ENCODE data around the gene SLC4A8.
A peak's percentile ranks its signal among the peaks of the same experiment; 100 is the strongest.

Gene SLC4A8

DNA sequence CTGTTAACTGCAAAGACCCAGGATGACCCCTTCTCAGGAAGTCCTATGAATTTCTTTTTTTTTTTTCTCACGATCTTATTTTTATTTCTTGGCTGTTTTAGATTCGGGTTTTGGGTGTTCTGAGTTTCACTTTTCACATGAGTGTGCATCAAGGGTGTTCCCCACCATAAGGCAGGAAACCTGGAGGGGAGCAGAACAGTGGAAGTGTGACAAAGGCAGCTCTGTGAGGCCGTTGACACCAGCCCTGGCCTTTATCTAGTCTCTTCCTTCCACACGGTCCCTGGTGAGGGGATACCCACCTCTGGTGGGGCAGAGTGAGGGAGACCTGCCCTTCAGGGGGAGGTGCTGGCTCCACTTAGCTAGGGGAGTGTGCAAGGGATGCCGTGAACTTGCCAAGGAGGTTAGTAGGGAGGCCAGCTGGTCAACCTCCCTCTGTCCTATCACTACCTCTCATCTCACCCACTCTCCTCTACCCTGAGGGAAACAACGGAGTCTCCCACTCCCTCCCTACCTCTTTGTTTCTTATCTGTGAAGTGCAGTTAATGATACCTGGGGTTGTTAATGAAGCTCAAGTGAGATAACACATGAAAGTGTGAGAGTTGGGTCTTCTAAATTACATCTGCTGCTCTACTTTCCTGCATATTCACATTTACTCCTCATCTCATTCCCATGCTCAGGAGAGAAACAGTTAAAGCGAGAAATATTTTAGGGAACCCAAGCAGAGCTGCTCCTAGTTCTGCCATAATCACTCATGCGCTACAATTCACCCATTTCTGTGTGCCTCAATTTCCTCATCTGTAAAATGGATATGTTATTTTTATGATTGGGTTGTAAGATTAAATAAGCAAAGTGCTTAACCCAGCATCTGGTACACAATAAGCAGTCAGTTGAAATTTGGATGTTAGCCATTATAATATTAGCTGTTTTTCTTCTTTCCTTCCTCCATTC is 29.1 kb upstream of the SLC4A8 start:
- peak in 1 of 2 donors; percentile 28 for DNase-seq (ENCODE audit: low read depth in 2 of 2)

DNA sequence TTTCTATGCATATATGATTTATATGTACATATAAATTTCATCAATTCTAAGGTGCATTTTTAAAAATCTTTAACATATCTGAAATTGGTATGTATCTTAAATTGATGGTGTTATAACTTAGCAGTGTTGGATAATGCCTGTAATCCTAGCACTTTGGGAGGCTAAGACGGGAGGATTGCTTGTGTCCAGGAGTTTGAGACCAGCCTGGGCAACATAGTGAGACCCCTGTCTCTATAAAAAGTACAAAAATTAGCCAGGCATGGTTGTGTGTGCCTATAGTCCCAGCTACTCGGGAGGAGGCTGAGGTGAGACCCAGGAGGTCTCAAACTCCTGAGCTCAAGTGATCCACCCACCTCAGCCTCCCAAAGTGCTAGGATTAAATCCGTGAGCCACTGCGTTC is 27.0 kb upstream of the SLC4A8 start:
- no peak for DNase-seq (ENCODE audit: low read depth in 2 of 2)

DNA sequence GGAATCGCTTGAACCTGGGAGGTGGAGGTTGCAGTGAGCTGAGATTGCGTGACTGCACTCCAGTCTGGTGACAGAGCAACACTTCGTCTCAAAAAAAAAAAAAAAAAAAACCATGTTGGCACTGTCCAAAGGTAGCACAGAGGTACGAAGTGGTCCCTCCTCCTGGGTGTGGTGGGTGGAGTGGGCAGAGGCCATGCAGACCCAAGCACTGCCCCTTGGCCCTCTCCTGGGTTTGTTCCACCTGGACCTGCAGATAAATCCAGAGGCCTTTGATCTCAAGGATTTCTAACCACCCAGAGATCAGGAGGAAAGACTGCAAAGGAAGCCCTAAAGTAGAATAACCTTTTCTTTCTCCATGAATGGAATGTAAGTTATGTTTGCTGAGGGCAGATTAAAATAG is 24.7 kb upstream of the SLC4A8 start:
- DNase-seq (ENCODE audit: low read depth in 2 of 2): no peak

DNA sequence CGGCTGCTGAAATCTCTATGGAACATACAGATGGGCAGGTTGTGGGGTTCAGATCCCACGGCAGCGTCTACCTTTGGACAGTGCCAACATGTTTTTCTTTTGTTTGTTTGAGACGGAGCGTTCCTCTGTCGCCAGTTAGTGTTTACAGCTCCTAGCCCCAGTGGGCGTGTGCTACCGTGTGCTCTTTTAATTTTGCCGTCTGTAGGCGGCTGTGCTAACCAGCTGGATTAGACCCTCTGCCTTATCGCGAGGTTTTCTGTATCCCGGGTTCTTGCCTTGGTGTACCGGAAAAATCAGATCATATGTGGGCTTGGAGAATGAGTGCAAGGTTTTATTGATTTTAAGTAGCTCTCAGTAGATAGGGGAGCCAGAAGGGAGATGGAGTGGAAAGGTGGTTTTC is 23.6 kb upstream of the SLC4A8 start:
- no peak for DNase-seq (ENCODE audit: low read depth in 2 of 2)

DNA sequence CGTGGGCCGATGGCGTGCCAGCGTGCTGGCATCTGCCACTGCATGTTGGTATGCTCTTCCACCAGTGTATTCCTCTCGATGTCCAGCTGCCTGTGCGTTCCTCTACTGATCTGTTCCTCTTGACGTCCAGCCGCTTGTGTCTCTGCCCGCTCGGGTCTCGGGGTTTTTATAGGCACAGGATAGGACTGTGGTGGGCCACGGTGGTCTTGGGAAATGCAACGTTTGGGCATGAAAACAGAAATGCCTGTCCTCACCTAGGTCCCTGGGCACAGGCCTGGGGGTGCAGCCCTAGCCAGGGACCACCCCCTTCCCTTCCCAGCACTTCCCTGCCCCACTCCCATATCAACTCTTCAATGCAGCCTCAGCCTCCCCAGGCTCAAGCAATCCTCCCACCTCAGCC is 23.1 kb upstream of the SLC4A8 start:
- DNase-seq (ENCODE audit: low read depth in 2 of 2): no peak

DNA sequence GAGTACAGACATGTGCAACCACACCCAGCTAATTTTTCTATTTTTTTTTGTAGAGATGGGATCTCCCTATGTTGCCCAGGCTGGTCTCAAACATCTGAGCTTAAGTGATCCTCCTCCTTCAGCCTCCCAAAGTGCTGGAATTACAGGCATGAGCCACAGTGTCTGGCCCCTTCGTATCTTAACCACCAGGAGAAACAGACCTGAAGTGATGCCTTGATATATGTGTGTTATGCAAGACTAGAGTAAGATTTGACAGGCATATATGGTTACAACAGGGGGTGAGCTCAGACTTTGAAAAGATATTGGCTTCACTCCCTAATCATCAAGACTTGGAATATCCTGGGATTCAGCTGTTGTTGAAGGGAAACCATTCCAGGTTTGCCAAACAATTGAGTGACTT is 22.7 kb upstream of the SLC4A8 start:
- DNase-seq (ENCODE audit: low read depth in 2 of 2): no peak

DNA sequence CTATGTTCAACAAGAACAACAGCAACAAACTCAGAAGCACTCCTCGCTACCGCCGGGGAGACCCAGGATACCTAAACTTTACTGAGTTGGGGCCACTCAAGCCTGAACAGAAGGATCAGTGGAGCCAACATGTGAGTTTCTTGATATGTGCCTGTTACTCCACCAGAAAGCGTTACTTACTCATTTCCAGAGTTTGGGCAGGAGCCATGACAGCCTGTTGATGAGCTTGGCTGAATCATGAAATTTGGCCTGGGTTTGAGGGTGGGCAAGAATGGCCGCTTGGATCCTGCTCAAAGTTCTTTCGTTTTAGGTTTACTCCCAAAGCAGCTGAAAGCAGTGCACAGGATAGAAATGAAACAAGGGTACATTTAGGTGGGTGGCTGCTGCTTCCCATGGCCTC is 21.5 kb upstream of the SLC4A8 start:
- DNase-seq (ENCODE audit: low read depth in 2 of 2): no peak

DNA sequence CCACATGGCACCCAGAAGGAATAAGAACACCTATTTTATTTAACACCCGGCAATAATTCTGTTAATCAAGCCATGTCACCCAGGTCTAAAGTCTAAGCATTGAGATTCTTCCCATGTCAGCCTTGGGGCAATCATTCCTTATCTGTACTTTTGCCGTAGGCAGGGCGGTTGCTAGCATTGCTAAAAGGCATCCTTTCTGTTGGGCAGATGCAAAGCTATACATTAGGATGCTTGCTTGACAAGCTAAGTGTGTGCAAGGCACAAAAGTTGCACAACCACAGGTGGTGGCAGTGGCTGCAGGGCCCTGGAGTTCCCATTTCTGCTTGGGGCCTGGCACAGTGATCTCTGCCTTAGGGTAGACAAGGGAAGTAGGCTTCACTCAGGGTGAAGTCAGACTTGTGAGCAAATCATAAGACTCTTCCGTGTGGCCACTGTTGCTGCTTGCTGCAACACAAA is 20.9 kb upstream of the SLC4A8 start:
- DNase-seq (ENCODE audit: low read depth in 2 of 2): no peak

DNA sequence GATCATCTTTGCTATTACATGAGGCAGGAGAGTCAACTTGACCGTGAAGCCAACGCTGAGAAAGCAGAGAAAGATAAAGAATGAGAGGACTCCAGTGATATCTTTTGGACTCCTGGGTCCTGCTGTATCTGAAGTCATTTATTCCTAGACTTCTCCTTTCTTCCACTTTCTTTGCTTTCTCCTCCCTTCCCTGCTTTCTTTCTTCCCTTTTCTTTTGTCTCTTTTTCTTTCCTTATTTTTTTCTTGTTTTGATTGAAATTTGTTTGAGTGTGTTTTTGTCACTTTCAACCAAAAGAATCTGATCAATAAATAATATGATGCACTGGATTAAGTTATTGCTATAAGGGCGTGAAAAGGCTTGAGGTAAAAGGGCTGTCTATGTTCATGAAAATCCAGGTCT is 20.0 kb upstream of the SLC4A8 start:
- no peak for DNase-seq (ENCODE audit: low read depth in 2 of 2)

DNA sequence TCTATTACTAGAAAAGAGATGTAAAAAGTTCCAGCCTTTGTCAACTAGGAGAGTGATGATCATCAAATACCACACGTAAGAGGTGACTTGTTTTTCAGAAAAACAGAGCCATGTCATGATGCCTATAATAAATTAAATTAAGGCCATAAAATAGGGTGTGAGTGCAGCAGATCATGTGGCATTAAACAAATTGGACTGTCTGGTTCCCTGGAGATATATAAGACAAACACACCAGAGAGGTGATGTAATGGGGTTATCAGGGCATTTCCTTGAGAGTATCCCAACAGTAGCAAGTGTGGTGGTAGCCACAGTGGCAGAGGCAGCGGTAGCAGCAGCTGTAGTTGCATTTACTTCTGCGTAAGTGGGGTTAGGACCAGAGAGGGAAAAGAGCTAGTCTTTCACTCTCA is 18.8 kb upstream of the SLC4A8 start:
- no peak for DNase-seq (ENCODE audit: low read depth in 2 of 2)

DNA sequence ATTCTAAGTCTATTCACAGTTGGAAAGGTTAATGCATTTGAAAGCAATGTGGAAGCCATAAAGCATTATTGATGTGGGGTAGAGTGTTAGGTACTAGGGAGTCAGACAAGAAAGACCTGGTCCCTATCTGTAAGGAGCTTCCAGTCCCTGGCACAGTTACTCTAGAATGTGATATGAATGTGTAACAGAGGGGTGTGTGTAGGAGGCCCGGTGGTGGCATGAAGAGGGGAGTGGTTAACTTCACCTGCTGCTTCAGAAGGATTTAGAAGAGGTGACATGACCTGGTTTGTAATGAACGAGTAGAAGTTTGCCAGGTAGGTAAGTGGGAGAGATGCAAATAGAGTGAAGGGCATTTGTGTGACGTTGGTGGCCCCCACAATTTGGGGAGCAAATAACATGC is 18.3 kb upstream of the SLC4A8 start:
- DNase-seq (ENCODE audit: low read depth in 2 of 2): no peak

DNA sequence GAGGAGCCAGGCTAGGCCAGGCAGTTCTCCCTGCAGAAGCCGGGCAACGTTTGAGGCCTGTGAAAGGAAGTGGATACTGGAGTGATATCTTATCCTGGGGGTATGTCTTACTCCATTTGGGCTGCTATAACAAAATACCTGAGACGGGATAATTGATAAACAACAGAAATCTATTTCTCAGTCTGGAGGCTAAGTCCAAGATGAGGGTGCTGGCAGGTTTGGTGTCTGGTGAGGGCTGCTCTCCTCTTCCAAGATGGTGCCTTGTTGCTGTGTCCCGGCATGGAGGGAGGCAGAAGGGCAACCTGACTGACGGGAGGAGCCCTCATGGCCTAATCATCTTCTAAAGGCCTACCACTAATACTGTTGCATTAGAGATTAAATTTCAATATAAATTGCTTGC is 17.8 kb upstream of the SLC4A8 start:
- no peak for DNase-seq (ENCODE audit: low read depth in 2 of 2)

DNA sequence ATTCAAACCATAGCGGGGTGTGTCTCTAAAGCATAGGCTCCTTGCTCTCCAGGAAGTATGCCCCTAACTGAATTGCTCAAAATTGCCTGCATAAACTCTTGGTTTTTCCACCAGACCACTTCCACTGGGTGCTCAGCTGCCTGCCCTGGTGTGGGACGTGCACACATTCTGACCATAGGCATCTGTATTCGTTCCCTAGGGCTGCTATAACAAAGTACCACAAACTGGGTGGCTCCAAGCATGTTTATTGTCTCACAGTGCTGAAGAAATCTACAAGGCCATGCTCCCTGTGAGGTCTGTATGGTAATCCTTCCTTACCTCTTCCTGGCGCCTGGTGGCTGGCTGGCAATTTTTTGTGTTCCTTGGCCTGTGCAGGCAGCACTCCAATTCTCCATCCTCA is 17.0 kb upstream of the SLC4A8 start:
- DNase-seq (ENCODE audit: low read depth in 2 of 2): no peak

DNA sequence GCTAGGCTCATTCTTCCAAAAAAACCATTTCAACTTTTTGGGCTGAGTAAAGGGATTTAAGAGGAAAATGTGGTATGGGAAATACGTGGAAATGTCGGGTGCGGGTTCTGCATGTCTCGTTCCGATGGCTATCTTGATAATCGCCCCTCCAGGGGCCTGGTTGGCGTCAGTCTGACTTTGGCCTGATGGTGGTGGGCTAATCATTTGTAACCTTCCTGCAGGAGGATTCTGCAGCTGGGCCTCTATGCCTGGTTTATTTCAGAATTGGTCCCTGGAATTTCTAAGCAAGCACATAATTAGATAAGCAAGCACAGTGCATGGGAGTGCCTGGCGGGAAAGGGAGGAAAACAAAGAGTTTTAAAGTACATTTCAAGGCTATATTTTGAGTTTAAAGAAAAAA is 14.8 kb upstream of the SLC4A8 start:
- no peak for DNase-seq (ENCODE audit: low read depth in 2 of 2)

DNA sequence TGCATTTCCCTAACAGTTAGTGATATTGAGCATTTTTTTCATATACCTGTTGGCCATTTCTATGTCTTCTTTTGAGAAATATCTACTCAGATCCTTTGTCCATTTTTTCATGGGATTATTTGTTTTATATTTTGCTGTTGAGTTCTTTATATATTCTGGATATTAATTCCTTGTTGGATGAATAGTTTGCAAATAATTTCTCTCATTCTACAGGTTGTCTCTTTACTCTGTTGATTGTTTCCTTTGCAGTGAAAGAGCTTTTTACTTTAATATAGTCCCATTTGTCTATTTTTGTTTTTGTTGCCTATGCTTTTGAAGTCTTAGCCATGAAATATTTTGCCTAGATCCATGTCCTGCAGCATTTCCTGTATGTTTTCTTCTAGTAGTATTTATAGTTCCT is 11.5 kb upstream of the SLC4A8 start:
- DNase-seq (ENCODE audit: low read depth in 2 of 2): no peak

DNA sequence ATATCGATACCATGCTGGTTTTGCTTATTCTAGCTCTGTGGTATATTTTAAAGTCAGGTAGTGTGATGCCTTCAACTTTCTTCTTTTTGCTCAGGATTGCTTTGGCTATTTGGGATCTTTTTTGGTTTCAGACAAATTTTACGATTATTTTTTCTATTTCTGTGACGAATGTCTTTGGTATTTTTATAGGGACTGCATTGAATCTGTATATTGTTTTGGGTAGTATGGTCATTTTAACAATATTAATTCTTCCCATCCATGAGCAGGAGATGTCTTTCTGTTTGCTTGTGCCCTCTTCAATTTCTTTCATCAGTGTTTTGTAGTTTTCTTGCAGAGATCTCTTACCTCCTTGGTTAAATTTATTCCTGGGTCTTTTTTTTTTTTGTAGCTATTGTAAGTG is 10.8 kb upstream of the SLC4A8 start:
- DNase-seq (ENCODE audit: low read depth in 2 of 2): no peak

DNA sequence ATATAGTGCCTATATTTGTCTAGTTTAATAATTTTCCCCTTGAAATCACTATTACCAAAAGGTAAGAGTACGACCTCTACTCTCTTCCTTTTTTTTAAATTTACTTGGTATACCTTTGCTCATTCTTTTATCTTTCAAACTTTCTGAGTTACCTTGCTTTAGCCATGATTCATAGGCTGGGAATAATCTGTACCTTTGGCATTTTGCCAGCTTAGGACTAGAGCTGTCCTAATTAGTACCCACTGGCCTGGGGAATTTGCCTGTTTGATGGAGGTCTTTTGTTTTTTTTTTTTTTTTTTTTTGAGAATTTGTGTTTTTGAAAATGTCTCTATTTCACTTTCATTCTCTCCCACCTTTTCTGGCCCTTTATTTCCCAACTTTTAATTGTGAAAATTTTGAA is 8.7 kb upstream of the SLC4A8 start:
- DNase-seq (ENCODE audit: low read depth in 2 of 2): no peak

DNA sequence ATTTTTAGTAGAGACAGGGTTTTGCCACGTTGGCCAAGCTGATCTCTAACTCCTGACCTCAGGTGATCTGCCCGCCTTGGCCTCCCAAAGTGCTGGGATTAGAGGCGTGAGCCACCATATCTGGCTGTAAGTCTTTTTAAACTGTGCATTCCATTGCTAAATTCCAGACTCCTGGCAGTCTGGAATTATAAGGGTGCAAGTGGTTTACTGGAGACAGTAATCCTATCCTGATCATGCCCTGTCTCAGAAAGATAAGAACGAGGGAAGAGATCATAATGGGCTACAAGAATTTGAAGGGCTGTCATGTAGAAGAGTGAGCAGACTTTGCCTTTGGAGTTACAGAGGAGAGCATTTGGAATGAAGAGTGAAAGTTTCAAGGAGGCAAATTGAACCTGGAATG is 6.8 kb upstream of the SLC4A8 start:
- DNase-seq (ENCODE audit: low read depth in 2 of 2): no peak

DNA sequence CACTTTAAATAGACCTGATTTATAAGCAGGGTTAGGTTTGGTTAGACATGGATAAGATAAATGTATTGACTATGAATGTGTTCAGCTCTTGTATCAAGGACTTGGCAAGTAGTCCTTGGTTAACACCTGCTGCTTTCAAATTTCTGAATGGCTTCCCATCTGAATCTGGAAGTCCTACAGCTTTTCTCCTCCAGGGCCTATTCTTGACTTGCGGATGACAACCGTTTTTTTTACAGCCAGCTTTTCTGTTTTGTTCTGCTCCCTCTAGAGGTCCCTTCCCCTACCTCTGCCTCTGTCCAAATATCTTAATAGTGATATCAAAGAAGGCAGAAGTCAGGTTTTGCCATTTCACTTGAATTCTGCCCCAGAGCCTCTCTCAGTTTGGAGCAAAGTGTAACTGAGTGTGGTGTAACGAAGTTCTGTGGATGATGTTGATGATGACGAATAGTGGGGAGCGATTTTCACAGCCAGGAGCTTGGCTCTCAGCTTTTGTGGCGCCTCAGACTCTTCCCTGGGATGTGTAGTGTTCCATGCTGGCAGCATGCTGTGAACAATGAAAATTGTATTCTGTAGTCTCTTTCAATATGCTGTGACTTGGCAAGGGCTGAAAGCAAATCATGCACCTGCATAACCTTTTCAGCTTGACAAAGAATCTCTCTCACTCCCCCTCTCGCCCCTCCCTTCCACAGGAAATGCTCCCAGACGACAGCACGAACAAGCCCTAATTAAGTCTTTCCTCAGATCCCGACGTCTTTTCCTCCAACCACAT is 5.0 kb upstream of the SLC4A8 start:
- DNase-seq (ENCODE audit: low read depth in 2 of 2): no peak

DNA sequence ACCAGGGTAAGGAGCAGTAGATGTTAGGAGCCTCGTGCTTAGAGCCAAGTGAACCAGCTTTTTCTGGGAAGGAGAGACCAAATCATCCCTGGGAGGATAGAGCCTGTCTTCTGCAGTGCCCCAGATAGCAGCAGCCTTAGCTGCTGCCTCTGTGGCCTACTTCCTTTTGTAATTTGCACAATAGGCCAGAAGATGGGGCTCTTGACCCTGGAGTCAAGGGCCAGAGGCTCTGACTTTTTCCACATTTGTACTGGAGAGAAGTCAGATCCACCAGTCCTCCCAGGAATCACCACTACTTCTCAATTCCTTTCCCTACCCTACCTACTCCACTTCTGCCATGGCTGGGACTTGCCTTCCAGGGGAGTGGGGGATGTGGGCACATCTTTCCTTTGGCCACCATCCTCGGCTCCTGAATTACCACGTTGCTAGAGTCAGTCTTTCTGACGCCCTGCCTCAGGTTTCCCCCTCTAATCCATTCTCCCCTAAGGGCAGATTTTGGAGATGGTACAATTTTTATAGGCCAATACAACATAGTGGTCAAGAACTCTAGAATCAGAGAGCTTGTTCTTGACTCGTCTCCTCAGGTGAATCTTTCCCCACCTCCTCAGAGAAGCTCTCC is 3.3 kb upstream of the SLC4A8 start:
- peak; percentile 9 to 10 for DNase-seq (ENCODE audit: low read depth in 2 of 2)

DNA sequence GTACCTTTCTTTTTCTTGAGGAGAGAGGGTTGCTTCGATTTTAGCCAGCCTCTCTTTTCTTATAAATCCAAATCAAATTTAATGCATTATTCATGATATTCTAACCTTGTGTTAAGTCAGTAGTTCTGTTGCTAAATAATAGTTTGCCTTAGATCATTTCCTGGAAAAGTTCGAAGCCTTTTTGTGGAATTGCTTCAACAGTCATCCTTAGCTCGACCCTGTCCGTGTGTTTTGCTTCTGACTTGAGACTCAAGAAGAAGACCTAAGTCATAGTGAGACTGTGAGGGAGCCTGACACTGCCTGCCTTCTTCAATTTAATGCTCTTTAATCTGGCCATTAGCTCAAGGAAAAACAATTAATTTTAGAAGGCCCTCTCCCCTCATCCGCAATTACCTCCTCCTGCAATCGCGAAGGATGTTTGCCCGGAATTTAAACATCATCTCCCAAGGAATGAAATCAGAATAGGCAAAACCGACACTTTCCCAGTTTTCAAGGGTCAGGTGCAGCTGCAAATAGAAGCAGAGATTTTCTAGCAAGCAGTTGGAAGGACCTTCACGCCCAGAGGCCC is 453 bp upstream of the SLC4A8 start:
- DNase-seq (ENCODE audit: low read depth in 2 of 2): no peak

DNA sequence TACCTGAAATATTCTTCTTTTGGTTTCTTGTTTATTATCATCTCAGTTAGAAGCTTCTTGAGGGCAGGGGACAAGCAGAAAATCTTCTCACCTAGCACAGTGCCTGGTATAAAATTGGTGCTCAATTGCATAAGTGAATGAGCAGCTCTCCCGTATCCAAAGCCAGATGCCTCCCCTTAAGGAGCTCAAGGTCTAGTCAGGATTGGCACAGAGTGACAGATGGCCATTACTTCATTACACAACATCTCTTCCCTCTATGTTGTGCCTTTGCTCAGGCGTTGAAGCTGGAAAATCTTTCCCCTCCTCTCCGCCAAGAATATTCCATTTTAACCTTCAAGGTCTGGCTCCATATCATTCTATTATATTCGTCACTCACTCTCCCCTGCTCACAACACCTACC is 3.6 kb downstream of the SLC4A8 start:
- DNase-seq (ENCODE audit: low read depth in 2 of 2): no peak

Measured in stimulated activated CD8-positive, alpha-beta memory T cell treated with anti-CD3 and anti-CD28 coated beads, Interleukin-15, amount 100 ng/mL, for 48 hours (primary cell).